GM18951 (cell line): ENCODE measurements around the gene ISM1.

Experiments used
- POLR2A ChIP-seq: IDR thresholded peaks from 4 replicates; pipeline ENCODE4 v1.6.1; 2011; ENCODE audit warnings: mild to moderate bottlenecking; ENCODE audit not compliant: insufficient read length, insufficient read depth; ENCODE audit errors: extremely low read depth
- in situ Hi-C: fragments of 300-500 bp; cut with MboI; formaldehyde crosslinking; loops from one replicate; pipeline ENCODE4 v1.12.0; 2022; ENCODE audit warnings: low sequenced_read_pairs, mixed read lengths, inconsistent platforms; ENCODE audit not compliant: unreplicated experiment

The ISM1 gene

DNA sequence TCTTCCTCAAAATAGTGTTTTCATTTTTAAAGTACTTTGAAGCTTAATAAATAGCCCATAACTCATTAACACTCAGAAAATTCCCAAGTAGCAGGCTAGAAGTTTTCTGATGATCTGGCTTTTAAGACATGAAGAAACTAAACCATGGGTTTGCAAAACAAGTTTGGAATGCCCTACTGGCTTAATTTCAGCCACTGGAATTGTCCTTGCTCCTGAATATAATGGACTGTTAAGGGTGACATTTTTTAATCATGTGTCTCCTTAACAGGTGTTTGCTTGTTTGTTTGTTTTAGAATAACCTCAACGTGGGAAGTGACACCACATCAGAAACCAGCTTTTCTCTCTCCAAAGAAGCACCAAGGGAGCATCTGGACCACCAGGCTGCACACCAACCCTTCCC lies 49.1 kb downstream of the ISM1 start:
- in situ Hi-C loops, result no loop called here

DNA sequence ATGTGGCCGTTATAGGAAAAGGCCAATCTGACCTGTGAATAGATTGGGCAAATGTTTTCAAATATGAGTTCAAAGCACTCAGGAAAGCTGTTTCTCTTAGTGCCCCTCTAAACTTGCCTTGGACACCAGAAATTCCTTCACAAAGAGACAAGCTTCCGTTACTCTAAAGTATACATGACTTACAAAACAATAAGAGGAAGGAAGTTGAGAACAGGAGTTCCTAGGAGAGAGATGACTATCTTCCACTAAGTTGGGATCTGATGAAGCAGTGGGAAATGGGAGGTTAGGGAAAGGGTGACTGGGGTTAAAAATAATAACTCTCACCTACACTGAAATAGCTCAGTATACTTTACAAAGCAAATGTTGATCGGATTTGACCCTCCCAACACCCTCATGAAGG lies 50.0 kb downstream of the ISM1 start:
- in situ Hi-C loops, result no loop called here
- TF ChIP-seq POLR2A, result no peak

More for the DNA sequence above, 49.1 kb downstream of the ISM1 start:
- no peak for TF ChIP-seq POLR2A

DNA sequence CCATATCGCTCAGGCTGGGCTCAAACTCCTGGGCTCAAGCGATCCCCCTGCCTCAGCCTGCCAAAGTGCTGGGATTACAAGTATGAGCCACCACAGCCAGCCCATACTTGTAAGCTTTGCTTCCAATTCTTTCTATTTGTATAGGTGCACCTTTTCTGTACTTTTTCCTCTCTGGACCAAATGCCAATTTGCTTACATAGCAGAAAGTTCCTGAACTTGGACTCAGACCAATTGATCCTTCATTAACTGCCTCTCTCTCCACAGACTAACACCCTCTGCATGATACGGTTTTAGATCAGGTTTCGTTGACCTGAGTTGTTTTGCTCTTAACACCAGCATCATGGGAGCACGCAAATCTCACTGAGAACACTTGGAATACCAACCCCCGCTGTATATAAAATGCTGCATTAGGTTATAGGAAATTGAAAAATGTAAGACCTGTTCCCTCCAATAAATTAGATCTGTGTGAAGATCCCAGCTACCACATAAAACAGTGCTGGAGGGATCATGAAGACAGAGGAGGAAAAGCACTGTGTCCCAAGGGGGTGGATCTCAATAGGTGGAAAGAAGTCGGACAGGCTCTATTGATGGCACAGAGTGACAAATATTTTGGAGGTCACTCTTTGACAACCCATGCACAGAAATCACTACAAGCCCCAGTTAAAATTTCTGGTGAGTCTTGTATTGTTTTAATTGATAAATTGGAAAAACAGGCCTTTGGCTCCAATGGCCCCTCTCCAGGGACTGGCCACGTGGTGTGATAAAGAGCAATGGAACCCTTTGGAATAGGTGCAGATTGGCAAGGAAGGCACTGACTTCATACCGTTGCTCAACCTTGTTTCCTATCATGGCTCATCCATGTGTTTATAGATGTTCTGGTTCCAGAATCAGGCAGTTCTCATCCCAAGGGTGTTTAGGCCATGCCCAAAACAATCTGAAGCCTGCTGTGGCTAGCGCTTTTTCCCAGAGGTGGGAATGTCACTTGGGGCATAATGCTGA lies 51.2 kb downstream of the ISM1 start:
- TF ChIP-seq POLR2A, result no peak
- in situ Hi-C loops, result no loop called here

DNA sequence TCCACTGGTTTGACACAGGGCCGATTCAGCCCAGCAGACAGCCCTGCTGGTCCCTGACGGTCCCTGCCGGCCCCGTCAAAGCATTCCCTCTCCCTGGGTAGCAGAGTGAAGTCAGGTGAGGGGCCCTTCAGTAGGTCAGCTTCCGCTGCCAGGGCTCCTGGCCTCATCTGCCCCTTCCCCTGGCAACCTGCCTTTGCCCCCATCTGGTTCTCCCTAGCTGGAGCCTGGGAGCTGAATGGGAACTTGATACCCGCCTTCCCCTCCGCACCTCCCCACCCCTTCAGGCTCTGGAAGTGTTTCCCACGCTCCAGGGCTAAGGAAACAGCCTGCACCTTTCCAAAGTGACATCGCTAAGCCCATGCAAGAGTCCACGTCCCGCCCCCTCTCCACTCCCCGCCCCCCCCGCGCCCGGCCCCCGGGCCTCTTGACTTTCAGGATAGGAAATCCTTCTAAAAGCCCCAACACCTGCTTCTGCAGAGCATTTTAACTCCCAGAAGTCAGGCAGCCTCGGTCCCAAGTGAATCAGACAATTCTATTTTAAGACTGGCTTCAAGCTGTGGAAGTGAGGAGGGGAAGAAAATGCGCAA lies 53.3 kb downstream of the ISM1 start:
- TF ChIP-seq POLR2A, result no peak

DNA sequence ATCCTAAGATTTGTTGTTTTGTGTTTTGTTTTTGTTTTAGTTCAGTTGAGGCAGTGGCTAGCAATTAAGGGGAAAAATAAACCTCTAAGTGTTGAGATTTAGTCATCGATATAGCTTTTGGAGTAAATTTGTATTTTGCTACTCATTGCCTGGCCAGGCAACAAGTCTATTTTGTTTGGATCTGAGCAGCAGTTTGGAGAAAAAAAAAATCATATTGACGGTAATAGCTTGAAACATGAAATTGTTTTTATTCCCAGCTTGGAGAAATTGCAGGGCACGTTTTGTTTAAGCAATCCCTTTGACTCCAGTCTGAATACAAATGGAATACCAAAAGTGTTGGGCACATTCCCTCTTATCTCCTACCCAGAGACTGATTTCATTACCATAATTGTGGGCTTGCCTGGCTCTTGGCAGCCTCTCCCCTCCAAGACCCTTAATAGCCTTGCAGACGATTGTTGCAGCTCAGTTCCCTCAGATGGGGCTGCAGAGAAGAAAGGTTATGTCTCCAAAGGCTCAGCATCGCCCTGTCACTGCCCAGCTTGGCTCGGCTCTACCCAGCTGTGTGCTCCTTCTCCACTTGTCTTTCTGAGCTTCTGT lies 56.0 kb downstream of the ISM1 start:
- TF ChIP-seq POLR2A, result no peak
- in situ Hi-C loops, result no loop called here

More for the DNA sequence above, 53.3 kb downstream of the ISM1 start:
- in situ Hi-C loops, result no loop called here

DNA sequence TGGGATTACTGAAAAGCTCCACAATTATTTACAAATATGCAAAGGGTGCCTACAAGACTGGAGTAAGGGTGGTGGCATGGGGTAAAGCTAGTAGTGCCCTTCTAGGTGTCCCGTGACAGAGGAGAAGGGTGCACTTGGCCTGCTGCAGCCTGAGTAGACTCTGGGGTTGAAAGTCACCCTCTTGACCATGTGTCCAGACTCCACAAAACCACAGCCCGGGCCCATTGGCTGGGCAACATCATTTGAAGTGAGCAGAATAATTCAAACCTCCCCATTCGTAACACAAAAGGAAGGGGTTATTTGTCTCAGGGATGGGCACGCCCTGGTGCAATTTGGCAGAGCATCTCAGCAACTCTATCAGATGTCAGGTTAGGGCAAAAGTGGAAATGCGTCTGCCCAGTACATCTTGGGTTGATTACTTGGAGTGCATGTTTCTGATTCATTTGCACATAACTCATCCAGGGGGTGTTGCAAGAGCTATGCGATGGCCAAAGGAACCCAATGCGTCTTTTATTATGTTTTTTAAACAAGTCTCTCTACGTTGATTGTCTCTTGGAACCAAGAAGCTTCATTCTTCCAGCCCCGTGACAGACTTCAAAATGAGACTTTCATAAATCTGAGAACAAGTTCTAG lies 56.7 kb downstream of the ISM1 start:
- TF ChIP-seq POLR2A, result no peak
- in situ Hi-C loops, result no loop called here

DNA sequence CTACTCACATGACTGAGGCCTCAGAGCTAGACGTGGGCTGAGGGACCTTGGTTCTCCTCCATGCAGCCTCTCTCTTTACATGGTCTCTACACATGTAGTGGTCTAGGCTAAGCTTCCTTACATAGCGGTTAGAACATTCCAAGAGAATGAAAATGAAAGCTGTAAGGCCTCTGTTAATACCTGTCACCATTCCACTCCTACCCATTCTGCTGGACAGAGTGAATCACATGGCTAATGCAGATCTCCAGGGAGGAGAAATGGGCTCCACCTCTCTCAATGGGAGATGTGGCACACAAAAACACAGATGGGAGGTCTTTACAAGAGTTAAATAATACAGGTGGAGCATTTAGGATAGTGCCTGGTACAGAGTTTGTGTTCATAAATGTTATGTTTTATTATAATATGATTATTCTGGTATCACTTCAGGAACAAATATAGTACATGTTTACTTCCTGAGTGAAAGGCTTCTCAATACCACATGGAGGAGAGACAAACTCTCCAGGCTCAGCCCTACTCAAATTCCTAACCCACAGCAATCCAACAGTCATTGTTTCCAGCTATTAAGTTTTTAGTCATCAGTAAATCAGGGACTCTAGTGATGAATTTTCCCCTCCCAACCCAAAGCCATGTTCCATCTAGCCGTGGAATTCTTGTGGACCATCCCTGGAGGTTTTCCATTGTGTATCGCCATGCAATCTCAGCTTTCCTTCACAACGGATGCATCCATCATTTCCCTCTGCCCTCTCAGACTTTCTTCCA lies 57.9 kb downstream of the ISM1 start:
- TF ChIP-seq POLR2A, result no peak
- in situ Hi-C loops, result no loop called here

DNA sequence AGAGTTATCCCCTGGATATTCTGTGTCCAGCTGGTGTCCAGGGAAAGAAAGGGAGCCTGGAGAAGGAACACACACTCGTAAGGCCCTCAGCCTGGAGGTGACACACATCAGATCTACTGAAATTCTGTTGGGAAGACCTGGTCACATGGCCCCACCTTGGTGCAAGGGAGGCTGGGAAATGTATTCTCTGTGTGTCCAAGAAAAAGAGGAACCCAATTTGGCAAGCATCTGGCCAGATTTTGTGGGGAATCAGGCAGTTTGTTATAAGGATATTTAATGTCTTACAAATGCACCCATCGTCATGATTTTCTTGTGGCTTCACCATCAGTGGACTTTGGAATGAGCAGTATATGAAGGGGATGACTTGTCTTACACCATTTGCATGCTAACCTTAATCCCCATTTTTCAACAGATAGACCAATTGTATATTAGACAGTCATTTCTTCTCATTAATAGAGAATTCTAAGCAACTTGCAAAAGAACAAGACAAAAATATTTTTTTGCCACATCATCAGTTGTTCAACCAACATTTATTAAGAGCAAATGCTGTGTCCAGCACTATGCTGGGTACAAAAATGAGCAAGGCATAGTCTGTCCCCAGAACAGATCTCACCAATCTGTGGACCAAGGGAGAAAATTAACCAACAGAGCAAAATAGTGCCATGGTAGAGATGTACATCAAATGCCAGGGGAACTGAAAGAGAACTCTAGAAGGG lies 59.7 kb downstream of the ISM1 start:
- no peak for TF ChIP-seq POLR2A
- in situ Hi-C loops, result no loop called here

DNA sequence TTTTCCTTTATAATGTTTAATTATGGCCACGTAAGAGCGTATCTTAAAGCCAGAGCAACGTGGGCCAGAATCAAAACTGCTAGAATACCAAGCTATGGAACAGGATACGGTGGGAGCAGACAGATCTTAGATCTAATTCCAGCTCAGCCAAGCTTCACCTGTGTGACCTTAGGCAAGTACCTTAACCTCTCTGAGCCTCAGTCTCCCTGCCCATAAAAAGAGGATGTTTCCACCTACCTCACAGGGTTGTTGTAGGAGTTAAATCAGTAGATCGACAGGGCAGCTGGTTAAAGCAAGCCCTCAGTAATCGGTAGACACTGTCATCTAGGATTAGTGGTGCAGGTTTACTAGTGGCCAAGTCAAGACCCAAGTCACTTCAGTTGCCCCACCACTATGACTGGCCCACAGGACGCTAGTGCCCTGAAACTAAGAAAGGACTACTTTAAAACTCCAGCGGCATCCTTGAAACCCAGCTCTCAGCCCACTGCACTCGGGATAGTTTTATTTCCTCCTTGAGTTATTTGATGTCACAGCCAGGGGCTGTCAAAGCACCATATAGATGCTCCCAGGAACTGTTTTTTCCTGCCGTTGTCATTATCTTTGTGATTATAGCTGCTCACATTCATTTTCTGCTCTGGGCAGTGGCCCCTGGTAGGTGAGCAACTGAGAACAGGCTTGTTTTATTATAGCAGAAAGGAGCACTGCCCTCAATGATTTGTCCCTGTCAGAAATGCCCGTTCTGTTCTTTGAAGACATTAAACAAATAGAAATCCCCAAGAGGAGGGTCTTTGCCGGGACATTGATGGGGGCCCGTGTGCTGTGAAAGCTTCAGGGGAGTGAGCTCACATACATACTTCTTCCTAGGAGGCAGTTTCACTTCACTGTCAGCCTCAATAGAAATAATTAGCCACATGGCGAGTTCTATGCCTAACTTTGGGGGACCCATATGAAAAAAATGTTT lies 63.1 kb downstream of the ISM1 start:
- no peak for TF ChIP-seq POLR2A
- in situ Hi-C loops, result no loop called here

DNA sequence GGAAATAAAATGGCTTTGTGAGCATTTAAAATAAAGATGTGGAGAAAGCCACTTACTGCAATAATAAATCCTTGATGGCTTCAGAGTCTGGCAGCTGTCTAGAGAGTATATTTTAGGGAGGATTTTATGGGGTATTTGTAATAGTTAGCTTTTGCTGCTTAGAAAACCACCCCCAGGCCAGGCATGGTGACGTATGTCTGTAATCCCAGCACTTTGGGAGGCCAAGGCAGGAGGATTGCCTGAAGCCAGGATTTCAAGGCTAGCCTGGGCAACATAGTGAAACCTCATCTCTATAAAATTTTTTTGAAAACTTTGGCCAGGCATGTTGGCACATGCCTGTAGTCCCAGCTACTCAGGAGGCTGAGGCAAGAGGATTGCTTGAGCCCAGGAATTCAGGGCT lies 63.8 kb downstream of the ISM1 start:
- no peak for TF ChIP-seq POLR2A
- in situ Hi-C loops, result no loop called here

DNA sequence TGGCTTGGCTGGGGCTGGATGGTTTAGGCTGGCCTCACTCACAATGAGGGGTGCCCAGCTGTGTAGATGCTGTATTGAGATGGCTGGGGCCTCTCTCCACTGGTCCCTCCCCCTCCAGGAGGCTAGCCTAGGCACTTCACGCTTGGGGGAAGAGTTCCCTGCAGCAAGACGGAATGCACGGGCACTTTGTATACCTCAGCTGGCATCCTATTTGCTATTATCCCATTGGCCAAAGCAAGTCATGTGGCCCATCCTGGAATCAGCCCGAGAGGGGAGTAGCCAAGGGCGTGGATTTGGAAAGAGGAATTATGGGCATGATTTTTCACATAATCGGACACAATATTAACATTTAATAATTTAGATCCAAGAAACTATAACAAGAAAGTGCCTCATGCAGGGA lies 64.3 kb downstream of the ISM1 start:
- TF ChIP-seq POLR2A, result no peak
- in situ Hi-C loops, result no loop called here

DNA sequence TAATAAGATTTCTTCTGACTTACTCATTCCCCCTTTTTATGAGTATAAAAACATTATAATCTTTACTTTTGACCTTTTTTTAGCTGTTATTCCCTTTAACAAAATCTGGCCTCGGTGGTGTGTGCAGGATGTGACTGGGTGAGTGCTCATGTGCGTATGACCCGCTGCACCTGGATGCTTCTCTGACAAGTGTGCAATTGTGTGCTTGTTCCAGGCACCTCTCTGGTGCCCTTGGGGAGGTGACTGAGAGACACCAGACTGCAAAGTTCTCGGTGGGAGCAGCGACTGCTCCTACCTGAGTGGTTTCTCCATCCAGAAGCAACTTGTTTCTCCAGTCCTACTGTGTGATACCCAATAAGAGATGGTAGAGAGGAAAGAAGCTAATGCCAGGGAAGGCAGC lies 65.0 kb downstream of the ISM1 start:
- TF ChIP-seq POLR2A, result no peak
- in situ Hi-C loops, result no loop called here
